H1 (cell line): ENCODE measurements around the gene FAM13C. TPM values are rescaled to one million over a fixed set of nuclear protein-coding genes. Genes with fewer than 3 reads are reported as not detected.

Experiments used
- CTCF ChIA-PET: fragments of 300-600 bp; sonication (Branson Sonifier 250); formaldehyde crosslinking; loops from one replicate; lab custom pipeline; 2021; ENCODE audit not compliant: partially characterized antibody; lab: Charles Lee
- POLR2A ChIA-PET: fragments of 300-600 bp; sonication (Branson Sonifier 250); formaldehyde crosslinking; loops from one replicate; lab custom pipeline; 2021; ENCODE audit warnings: inconsistent platforms; ENCODE audit not compliant: partially characterized antibody; lab: Charles Lee
- DNase-seq, 2 experiments: peaks; one replicate each; pipeline versions ENCODE4 v3.0.0 to v3.0.0-alpha.2; 2010 to 2022; ENCODE audit warnings: low spot score in 2 of 2, low read depth in 1 of 2, mixed read lengths in 1 of 2
- FAIRE-seq: peaks from 2 replicates; lab custom pipeline; 2011; peaks lifted over from hg19 to GRCh38; lab: Jason Lieb, UNC
- H2AFZ ChIP-seq: 2 replicates; pipeline ENCODE4 v1.8.1; 2012; ENCODE audit warnings: low read length, inconsistent platforms
- H2AK5ac ChIP-seq: 2 replicates; pipeline ENCODE4 v1.6.1; 2013; ENCODE audit warnings: low read depth, low read length
- H2BK120ac ChIP-seq: replicated peaks from 2 replicates; pipeline ENCODE3; 2013; ENCODE audit warnings: low read depth, low read length, inconsistent platforms
- H2BK12ac ChIP-seq: 2 replicates; pipeline ENCODE4 v1.6.1; 2013; ENCODE audit warnings: low read depth, low read length
- H2BK15ac ChIP-seq: 2 replicates; pipeline ENCODE4 v1.6.1; 2013; ENCODE audit warnings: low read length
- H2BK20ac ChIP-seq: 2 replicates; pipeline ENCODE4 v1.6.1; 2013; ENCODE audit warnings: low read length
- H2BK5ac ChIP-seq: 2 replicates; pipeline ENCODE4 v1.6.1; 2013; ENCODE audit warnings: low read depth, low read length
- H3K14ac ChIP-seq: 2 replicates; pipeline ENCODE4 v1.6.1; 2013; ENCODE audit warnings: inconsistent platforms; ENCODE audit not compliant: insufficient read length
- H3K18ac ChIP-seq: 2 replicates; pipeline ENCODE4 v1.6.1; 2013; ENCODE audit warnings: low read length; ENCODE audit errors: extremely low read depth
- H3K23ac ChIP-seq: 2 replicates; pipeline ENCODE4 v1.6.1; 2013; ENCODE audit warnings: inconsistent platforms; ENCODE audit not compliant: insufficient read length
- H3K23me2 ChIP-seq: 2 replicates; pipeline ENCODE4 v1.6.1; 2013; ENCODE audit warnings: low read depth, low read length
- H3K27ac ChIP-seq: 2 replicates; pipeline ENCODE4 v1.6.1; 2011; ENCODE audit warnings: low read depth, low read length, inconsistent platforms
- H3K27me3 ChIP-seq, 4 experiments: replicated peaks in 1 of 4; 1 replicate in 1 of 4; 2 replicates in 3 of 4; pipeline versions ENCODE4 v1.6.1 to v1.8.1; 2011 to 2013; ENCODE audit warnings: low read length in 3 of 4, mild to moderate bottlenecking in 3 of 4, inconsistent platforms in 2 of 4, mixed read lengths in 2 of 4, moderate library complexity in 1 of 4; ENCODE audit not compliant: control insufficient read depth in 3 of 4, insufficient read depth in 3 of 4; ENCODE audit errors: extremely low read depth in 1 of 4
- H3K36me3 ChIP-seq, 4 experiments: 2 replicates each; pipeline versions ENCODE4 v1.6.1 to v1.8.1; 2011 to 2013; ENCODE audit warnings: mild to moderate bottlenecking in 4 of 4, low read length in 3 of 4, moderate library complexity in 2 of 4, control low read depth in 1 of 4, inconsistent platforms in 1 of 4; ENCODE audit not compliant: insufficient read depth in 4 of 4, control insufficient read depth in 2 of 4
- H3K4ac ChIP-seq: replicated peaks from 2 replicates; pipeline ENCODE3; 2013; ENCODE audit warnings: low read length, low read depth, mixed read lengths, inconsistent platforms; ENCODE audit not compliant: insufficient read length
- H3K4me1 ChIP-seq, 4 experiments: replicated peaks in 1 of 4; 1 replicate in 1 of 4; 2 replicates in 3 of 4; pipeline versions ENCODE4 v1.6.1 to v1.8.1; 2011 to 2013; ENCODE audit warnings: low read length in 3 of 4, inconsistent platforms in 2 of 4, mixed read lengths in 1 of 4; ENCODE audit not compliant: insufficient read depth in 4 of 4, control insufficient read depth in 3 of 4
- H3K4me2 ChIP-seq, 2 experiments: 2 replicates each; pipeline versions ENCODE4 v1.6.1 to v1.8.1; 2011 to 2013; ENCODE audit warnings: low read depth in 2 of 2, low read length in 2 of 2, control low read depth in 1 of 2, inconsistent platforms in 1 of 2, mild to moderate bottlenecking in 1 of 2; ENCODE audit not compliant: insufficient read depth in 1 of 2
- H3K4me3 ChIP-seq, 4 experiments: fragments of 200-600, 300-600 bp in 1 of 4; sonication (generic), shearing (Covaris generic), sonication (Bioruptor Twin) in 1 of 4; 2 replicates each; pipeline versions ENCODE4 v1.5.1 to v1.8.1; 2011 to 2016; ENCODE audit warnings: low read length in 4 of 4, low read depth in 3 of 4, control low read depth in 2 of 4, inconsistent platforms in 2 of 4, mild to moderate bottlenecking in 2 of 4, mixed read lengths in 1 of 4, moderate library complexity in 1 of 4; ENCODE audit not compliant: insufficient read depth in 2 of 4; ENCODE audit errors: extremely low read depth in 1 of 4
- H3K56ac ChIP-seq: replicated peaks from 2 replicates; pipeline ENCODE3; 2013; ENCODE audit warnings: low read depth, mild to moderate bottlenecking, mixed read lengths, low read length, inconsistent platforms; ENCODE audit not compliant: insufficient read length
- H3K79me1 ChIP-seq: 2 replicates; pipeline ENCODE4 v1.6.1; 2013; ENCODE audit warnings: low read depth, low read length, control low read depth
- H3K79me2 ChIP-seq, 2 experiments: 2 replicates each; pipeline versions ENCODE4 v1.6.1 to v1.8.1; 2012 to 2013; ENCODE audit warnings: low read length in 2 of 2, mild to moderate bottlenecking in 2 of 2, inconsistent platforms in 1 of 2; ENCODE audit not compliant: insufficient read depth in 2 of 2, control insufficient read depth in 1 of 2
- H3K9ac ChIP-seq, 4 experiments: replicated peaks in 1 of 4; 1 replicate in 1 of 4; 2 replicates in 3 of 4; pipeline versions ENCODE4 v1.6.1 to v1.8.1; 2011 to 2013; ENCODE audit warnings: low read depth in 3 of 4, low read length in 3 of 4, control low read depth in 2 of 4, mild to moderate bottlenecking in 2 of 4, moderate library complexity in 2 of 4, inconsistent platforms in 1 of 4; ENCODE audit errors: extremely low read depth in 1 of 4
- H3K9me3 ChIP-seq, 2 experiments: 2 replicates each; pipeline versions ENCODE4 v1.6.1 to v1.8.1; 2012 to 2013; ENCODE audit warnings: mild to moderate bottlenecking in 2 of 2, moderate library complexity in 2 of 2, control low read depth in 1 of 2, inconsistent platforms in 1 of 2, low read depth in 1 of 2, low read length in 1 of 2, mixed read lengths in 1 of 2; ENCODE audit not compliant: insufficient read depth in 2 of 2
- H4K20me1 ChIP-seq, 2 experiments: replicated peaks in 1 of 2; 2 replicates each; pipeline versions ENCODE3 to v1.8.1; 2011 to 2013; ENCODE audit warnings: inconsistent platforms in 2 of 2, low read length in 2 of 2, mild to moderate bottlenecking in 1 of 2; ENCODE audit not compliant: insufficient read depth in 2 of 2, control insufficient read depth in 1 of 2
- H4K5ac ChIP-seq: 2 replicates; pipeline ENCODE4 v1.6.1; 2013; ENCODE audit warnings: low read length, low read depth, mixed read lengths, inconsistent platforms; ENCODE audit not compliant: insufficient read length
- H4K8ac ChIP-seq: 2 replicates; pipeline ENCODE4 v1.8.0; 2013; ENCODE audit warnings: mild to moderate bottlenecking, moderate library complexity, low read length, inconsistent platforms; ENCODE audit not compliant: insufficient read depth; ENCODE audit errors: extremely low read depth
- H4K91ac ChIP-seq: replicated peaks from 2 replicates; pipeline ENCODE3; 2013; ENCODE audit warnings: low read length, mixed read lengths, inconsistent platforms; ENCODE audit not compliant: insufficient read length
- ASH2L ChIP-seq: fragments of 200-600, 300-600 bp; sonication (generic); IDR thresholded peaks from one replicate; pipeline ENCODE4 v1.7.1; 2017; ENCODE audit warnings: low read length
- CBX8 ChIP-seq: fragments of 300-800, 300-1000 bp; sonication (generic); IDR thresholded peaks from 2 replicates; pipeline ENCODE4 v1.7.1; 2016; ENCODE audit warnings: low read depth, low read length, borderline replicate concordance
- EP300 ChIP-seq, 2 experiments: IDR thresholded peaks; 1 replicate in 1 of 2; 2 replicates in 1 of 2; pipeline ENCODE4 v1.6.1; 2011 to 2012; ENCODE audit warnings: low read depth in 2 of 2, low read length in 2 of 2, mild to moderate bottlenecking in 2 of 2, borderline replicate concordance in 1 of 2, inconsistent platforms in 1 of 2, moderate library complexity in 1 of 2
- POLR2A ChIP-seq, 2 experiments: IDR thresholded peaks; 1 replicate in 1 of 2; 2 replicates in 1 of 2; pipeline ENCODE4 v1.6.1; 2011; ENCODE audit warnings: low read depth in 2 of 2, low read length in 2 of 2, mild to moderate bottlenecking in 2 of 2; ENCODE audit errors: control extremely low read depth in 1 of 2
- RBBP5 ChIP-seq: IDR thresholded peaks from 2 replicates; pipeline ENCODE4 v1.7.1; 2012; ENCODE audit warnings: low read depth, mild to moderate bottlenecking, inconsistent platforms, low read length, moderate library complexity, borderline replicate concordance
- WGBS, 2 experiments: shearing (Covaris generic) in 1 of 2; methylation state at CpG; one replicate each; pipeline versions ENCODE4 v1.1.6 to v1.1.7; 2013 to 2015; ENCODE audit warnings: low lambda C conversion rate in 2 of 2, mixed read lengths in 2 of 2, inconsistent platforms in 1 of 2, low coverage in 1 of 2, missing lambda C conversion rate in 1 of 2; ENCODE audit not compliant: insufficient replicate concordance in 2 of 2, insufficient coverage in 1 of 2, insufficient read length in 1 of 2; ENCODE audit errors: extremely low coverage in 1 of 2, missing lambda C conversion rate in 1 of 2; 5-methylcytosine and 5-hydroxymethylcytosine counted together
- polyA plus RNA-seq, 7 experiments: library from polyadenylated mRNA; depleted of rRNA in 3 of 7; stranded (reverse) in 5 of 7; unstranded in 2 of 7; fragments of >200 nt in 5 of 7; fragments of 200-250 nt in 2 of 7; gene quantifications; 1 replicate in 5 of 7; 2 replicates in 1 of 7; 4 replicates in 1 of 7; pipeline versions ENCODE4 v1.2.1 to v1.2.3, GENCODE V29; 2011 to 2013; ENCODE audit warnings: missing spikeins in 2 of 7, mixed read lengths in 2 of 7
- total RNA-seq: library from RNA; stranded (reverse); fragmentation: NEBNext Ultra II Directional; extraction: Animal tissue kit (Norgen Biotek cat#: 25700); gene quantifications from 2 replicates; pipeline ENCODE4 v1.2.1, GENCODE V29; 2021

FAM13C gene
- total and polyA plus RNA-seq, 2 of the 8 experiments (the other 6 are each of a cell fraction or from before 2014, with no cell fraction given), result 0.56 to 0.62 TPM

GRCh38 chr10:59384761-59385160 is 22.4 kb upstream of the FAM13C start:
- Histone ChIP-seq H4K20me1 (no peaks in the 10 kb centered on the region), H3K4ac (no peak overlapping the region), H2BK12ac (no peak overlapping the region), H3K4me2 (no peak overlapping the region), H3K4me1 (no peaks in the 10 kb centered on the region), H3K56ac (no peak overlapping the region), H4K5ac (no peak overlapping the region), H2BK15ac (no peak overlapping the region), H3K23ac (no peak overlapping the region), H3K36me3 (no peaks in the 10 kb centered on the region; a peak in 1 of 8 replicates), H2BK5ac (no peak overlapping the region), H3K4me3 (no peak overlapping the region), H3K18ac (no peak overlapping the region), H3K27ac (no peak overlapping the region), H3K79me1 (no peaks in the 10 kb centered on the region), H2BK120ac (no peak overlapping the region), H3K79me2 (no peaks in the 10 kb centered on the region), H3K27me3 (no peaks in the 10 kb centered on the region), H2AFZ (no peak overlapping the region), H4K8ac (no peak overlapping the region), H3K9me3 (no peaks in the 10 kb centered on the region; a peak in 1 of 4 replicates), H4K91ac (no peak overlapping the region), H3K23me2 (no peaks in the 10 kb centered on the region), H3K9ac (no peak overlapping the region), H2AK5ac (no peak overlapping the region), H3K14ac (no peak overlapping the region), H2BK20ac (no peak overlapping the region)
- ChIA-PET POLR2A (interaction anchor here (0.6 kb wide), 1 partner anchor 49 kb away, joined by 3 read pairs; no protein-coding TSS in a partner anchor), CTCF (no interaction called here)
- WGBS, 2 experiments, result 63% methylated on average over 3 of the region's 3 CpGs; no CpG with 5 or more reads in 1 of the 2 experiments
- DNase-seq (no peak), FAIRE-seq (no peak)
- TF ChIP-seq RBBP5, result no peak
- no peak for TF ChIP-seq ASH2L
- no peak for TF ChIP-seq CBX8
- no peak for TF ChIP-seq EP300 (IDR thresholded peaks at IDR 0.05; ENCODE audit: borderline replicate concordance in 1 of 2, low read depth in 2 of 2, low read length in 2 of 2)
- TF ChIP-seq POLR2A (IDR thresholded peaks at IDR 0.05; ENCODE audit: control extremely low read depth in 1 of 2, low read depth in 2 of 2, low read length in 2 of 2), result no peak
